Keratinocyte (primary cell): Measurements from ENCODE around the gene PRADC1.

Experiments
- EZH2 ChIP-seq: IDR thresholded peaks from one replicate; pipeline ENCODE4 v1.6.1; 2012; ENCODE audit warnings: inconsistent platforms, mild to moderate bottlenecking, low read length, moderate library complexity
- TF ChIP-seq, protein P1 (sequence below), 3 experiments: IDR thresholded peaks in 1 of 3; conservative IDR thresholded peaks in 1 of 3; optimal IDR thresholded peaks in 1 of 3; 2 replicates in 2 of 3; 3 replicates in 1 of 3; pipeline versions ENCODE3 to v1.5.1; 2011; ENCODE audit warnings: low read length in 3 of 3, mild to moderate bottlenecking in 3 of 3, moderate library complexity in 2 of 3, control low read depth in 1 of 3, inconsistent platforms in 1 of 3; ENCODE audit not compliant: insufficient read depth in 2 of 3; ENCODE audit errors: extremely low read depth in 1 of 3

DNA sequence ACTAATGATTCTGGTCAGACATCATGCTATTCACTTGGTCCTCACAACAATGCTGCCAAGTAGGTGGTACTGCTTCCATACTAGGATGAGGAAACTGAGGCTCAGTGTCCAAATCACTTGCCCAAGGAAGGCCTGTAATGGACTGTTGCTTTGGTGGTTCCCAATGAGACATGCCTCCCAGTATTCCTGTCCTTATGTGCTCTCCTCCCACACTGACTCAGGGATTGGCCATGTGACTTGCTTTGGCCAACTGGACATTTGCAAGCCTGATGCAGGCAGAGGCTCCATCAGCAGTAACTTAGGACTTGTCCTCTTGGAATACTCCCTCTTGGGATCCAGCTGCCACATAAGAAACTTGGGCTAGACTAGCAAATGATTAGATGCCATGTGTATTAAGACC lies 48.2 kb upstream of the PRADC1 start:
- TF ChIP-seq EZH2 = no peak
- TF ChIP-seq, protein P1, sequence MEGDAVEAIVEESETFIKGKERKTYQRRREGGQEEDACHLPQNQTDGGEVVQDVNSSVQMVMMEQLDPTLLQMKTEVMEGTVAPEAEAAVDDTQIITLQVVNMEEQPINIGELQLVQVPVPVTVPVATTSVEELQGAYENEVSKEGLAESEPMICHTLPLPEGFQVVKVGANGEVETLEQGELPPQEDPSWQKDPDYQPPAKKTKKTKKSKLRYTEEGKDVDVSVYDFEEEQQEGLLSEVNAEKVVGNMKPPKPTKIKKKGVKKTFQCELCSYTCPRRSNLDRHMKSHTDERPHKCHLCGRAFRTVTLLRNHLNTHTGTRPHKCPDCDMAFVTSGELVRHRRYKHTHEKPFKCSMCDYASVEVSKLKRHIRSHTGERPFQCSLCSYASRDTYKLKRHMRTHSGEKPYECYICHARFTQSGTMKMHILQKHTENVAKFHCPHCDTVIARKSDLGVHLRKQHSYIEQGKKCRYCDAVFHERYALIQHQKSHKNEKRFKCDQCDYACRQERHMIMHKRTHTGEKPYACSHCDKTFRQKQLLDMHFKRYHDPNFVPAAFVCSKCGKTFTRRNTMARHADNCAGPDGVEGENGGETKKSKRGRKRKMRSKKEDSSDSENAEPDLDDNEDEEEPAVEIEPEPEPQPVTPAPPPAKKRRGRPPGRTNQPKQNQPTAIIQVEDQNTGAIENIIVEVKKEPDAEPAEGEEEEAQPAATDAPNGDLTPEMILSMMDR (optimal IDR thresholded peaks at IDR 0.05 in 1 of 3, IDR thresholded peaks at IDR 0.05 in 1 of 3, conservative IDR thresholded peaks at IDR 0.05 in 1 of 3; ENCODE audit: extremely low read depth in 1 of 3, insufficient read depth in 2 of 3, low read length in 3 of 3) = no peak
